ENCODE results near the gene ZSWIM8.
"Not testable (repeated sequence)": the region's sequence is repeated elsewhere in the genome, so short reads cannot be mapped to it uniquely, and the experiment has no call there.

The ZSWIM8 gene

DNA sequence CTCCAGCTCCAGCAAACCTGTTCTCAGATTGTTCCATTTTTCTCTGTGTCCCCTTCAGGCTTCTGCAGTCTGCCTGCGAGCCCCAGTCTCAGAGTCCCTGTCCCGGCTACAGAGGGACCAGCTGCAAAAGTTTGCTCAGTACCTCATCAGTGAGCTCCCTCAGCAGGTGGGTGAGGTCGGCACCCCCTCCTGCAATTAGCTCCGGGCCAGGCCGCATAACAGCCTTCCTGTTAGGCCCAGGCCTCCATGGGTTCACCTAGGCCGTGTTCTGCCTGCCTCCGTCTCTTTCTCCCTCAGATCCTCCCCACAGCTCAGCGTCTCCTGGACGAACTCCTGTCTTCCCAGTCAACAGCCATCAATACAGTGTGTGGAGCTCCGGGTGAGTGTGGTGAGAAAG, 4.3 kb downstream of the ZSWIM8 start:
- no peak for DNase-seq (ENCODE audit: low read depth)
- H3K4me3 ChIP-seq (ENCODE audit: low read depth, low read length), result no peak overlapping the region
- TF ChIP-seq, protein P1, sequence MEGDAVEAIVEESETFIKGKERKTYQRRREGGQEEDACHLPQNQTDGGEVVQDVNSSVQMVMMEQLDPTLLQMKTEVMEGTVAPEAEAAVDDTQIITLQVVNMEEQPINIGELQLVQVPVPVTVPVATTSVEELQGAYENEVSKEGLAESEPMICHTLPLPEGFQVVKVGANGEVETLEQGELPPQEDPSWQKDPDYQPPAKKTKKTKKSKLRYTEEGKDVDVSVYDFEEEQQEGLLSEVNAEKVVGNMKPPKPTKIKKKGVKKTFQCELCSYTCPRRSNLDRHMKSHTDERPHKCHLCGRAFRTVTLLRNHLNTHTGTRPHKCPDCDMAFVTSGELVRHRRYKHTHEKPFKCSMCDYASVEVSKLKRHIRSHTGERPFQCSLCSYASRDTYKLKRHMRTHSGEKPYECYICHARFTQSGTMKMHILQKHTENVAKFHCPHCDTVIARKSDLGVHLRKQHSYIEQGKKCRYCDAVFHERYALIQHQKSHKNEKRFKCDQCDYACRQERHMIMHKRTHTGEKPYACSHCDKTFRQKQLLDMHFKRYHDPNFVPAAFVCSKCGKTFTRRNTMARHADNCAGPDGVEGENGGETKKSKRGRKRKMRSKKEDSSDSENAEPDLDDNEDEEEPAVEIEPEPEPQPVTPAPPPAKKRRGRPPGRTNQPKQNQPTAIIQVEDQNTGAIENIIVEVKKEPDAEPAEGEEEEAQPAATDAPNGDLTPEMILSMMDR (IDR thresholded peaks at IDR 0.05; ENCODE audit: low read depth, low read length, missing control alignments), result no peak

DNA sequence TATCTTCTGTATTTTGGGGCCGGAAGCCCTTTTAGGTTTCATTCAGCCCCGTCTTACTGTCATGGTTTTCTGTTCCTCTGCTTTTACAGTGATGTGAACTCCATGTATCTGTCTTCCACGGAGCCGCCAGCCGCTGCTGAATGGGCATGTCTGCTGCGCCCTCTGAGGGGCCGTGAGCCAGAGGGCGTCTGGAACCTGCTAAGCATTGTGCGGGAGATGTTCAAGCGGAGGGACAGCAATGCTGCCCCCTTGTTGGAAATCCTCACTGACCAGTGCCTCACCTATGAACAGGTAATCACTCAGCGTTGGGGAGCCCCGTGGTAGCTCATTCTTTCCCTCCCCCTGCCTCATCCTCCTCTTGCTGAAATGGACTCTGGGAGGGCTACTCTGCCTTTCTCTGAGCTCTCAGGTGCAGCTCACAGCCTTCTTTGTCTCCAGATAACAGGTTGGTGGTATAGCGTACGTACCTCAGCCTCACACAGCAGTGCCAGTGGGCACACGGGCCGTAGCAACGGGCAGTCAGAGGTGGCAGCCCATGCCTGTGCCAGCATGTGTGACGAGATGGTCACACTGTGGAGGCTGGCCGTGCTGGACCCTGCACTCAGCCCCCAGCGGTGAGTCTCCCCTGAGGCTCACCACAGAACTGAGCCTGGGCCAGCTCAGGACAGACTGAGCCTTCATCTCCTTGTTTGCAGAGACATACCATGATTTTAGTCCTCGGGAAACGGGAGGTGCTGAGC, 5.7 kb downstream of the ZSWIM8 start:
- H3K4me3 ChIP-seq (ENCODE audit: low read depth, low read length), result no peak overlapping the region
- no peak for DNase-seq (ENCODE audit: low read depth)
- TF ChIP-seq, protein P1 (IDR thresholded peaks at IDR 0.05; ENCODE audit: low read depth, low read length, missing control alignments), result no peak

DNA sequence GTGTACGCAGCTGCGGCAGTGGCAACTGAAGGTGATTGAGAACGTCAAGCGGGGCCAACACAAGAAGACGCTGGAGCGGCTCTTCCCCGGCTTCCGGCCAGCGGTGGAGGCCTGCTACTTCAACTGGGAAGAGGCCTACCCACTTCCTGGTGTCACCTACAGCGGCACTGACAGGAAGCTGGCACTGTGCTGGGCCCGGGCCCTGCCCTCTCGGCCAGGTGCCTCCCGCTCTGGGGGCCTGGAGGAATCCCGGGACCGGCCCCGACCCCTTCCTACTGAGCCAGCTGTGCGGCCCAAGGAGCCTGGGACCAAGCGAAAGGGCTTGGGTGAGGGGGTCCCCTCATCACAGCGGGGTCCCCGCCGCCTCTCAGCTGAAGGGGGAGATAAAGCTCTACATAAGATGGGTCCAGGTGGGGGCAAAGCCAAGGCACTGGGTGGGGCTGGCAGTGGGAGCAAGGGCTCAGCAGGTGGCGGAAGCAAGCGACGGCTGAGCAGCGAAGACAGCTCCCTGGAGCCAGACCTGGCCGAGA, 6.5 kb downstream of the ZSWIM8 start:
- no peak overlapping the region for H3K4me3 ChIP-seq (ENCODE audit: low read depth, low read length)
- TF ChIP-seq, protein P1 (IDR thresholded peaks at IDR 0.05; ENCODE audit: low read depth, low read length, missing control alignments), result no peak
- no peak for DNase-seq (ENCODE audit: low read depth)

DNA sequence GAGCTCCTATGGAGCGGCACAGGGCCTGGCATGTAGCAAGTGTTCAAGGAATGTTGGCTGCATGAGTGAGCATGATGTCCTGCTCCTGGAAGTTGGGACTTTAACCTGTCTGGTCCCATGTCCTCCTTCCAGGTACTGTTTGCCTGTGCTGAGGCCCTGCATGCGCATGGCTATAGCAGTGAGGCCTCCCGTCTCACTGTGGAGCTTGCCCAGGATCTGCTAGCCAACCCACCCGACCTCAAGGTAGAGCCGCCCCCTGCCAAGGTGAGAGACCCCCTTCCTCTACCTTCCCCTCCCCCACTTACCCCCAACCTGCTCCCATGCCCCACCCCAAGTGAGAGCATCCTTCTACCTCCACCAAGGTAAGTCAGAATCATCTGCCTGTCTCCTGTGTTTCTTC, 8.1 kb downstream of the ZSWIM8 start:
- H3K4me3 ChIP-seq (ENCODE audit: low read depth, low read length), result no peak overlapping the region
- DNase-seq (ENCODE audit: low read depth), result no peak
- TF ChIP-seq, protein P1 (IDR thresholded peaks at IDR 0.05; ENCODE audit: low read depth, low read length, missing control alignments), result no peak

DNA sequence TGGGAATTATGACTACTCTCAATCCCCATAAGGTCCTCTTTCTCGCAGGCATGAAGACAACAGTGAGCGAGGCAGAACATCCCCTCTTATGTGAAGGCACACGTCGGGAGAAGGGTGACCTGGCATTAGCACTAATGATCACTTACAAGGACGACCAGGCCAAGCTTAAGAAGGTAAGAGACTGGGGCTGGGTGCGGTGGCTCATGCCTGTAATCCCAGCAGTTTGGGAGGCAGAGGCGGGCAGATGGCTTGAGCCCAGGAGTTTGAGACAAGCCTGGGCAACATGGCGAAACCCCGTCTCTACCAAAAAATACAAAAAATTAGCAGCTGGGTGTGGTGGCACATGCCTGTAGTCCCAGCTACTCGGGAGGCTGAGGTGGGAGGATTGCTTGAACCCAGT, 10.1 kb downstream of the ZSWIM8 start:
- not testable (repeated sequence) for DNase-seq (ENCODE audit: low read depth); H3K4me3 ChIP-seq (ENCODE audit: low read depth, low read length)

DNA sequence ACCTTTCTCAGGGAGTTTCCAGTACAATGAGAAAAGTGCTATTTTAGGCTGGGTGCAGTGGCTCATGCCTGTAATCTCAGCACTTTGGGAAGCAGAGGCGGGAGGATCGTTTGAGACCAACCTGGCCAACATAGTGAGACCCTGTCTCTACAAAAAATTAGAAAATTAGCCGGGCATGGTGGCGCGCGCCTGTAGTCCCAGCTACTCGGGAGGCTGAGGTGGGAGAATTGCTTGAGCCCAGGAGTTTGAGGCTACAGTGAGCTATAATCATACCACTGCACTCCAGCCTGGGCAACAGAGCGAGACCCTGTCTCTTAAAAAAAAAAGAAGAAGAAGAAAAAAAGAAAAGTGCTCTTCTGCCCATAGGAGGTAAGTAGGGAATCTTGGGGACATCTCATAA, 10.6 kb downstream of the ZSWIM8 start:
- DNase-seq (ENCODE audit: low read depth); H3K4me3 ChIP-seq (ENCODE audit: low read depth, low read length): not testable (repeated sequence)

DNA sequence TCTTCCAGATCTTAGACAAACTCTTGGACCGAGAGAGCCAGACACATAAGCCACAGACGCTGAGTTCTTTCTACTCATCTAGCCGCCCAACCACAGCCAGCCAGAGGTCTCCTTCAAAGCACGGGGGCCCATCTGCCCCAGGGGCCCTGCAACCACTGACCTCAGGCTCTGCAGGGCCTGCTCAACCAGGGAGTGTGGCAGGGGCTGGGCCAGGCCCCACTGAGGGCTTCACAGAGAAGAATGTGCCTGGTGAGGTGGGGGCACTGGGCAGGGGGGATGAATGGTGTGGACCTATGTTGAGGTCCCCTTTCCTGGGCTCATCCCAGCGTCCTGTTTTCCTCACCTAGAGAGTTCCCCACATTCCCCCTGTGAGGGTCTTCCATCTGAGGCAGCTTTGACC, 11.4 kb downstream of the ZSWIM8 start:
- H3K4me3 ChIP-seq (ENCODE audit: low read depth, low read length), result no peak overlapping the region
- no peak for DNase-seq (ENCODE audit: low read depth)
- TF ChIP-seq, protein P1 (IDR thresholded peaks at IDR 0.05; ENCODE audit: low read depth, low read length, missing control alignments), result no peak

DNA sequence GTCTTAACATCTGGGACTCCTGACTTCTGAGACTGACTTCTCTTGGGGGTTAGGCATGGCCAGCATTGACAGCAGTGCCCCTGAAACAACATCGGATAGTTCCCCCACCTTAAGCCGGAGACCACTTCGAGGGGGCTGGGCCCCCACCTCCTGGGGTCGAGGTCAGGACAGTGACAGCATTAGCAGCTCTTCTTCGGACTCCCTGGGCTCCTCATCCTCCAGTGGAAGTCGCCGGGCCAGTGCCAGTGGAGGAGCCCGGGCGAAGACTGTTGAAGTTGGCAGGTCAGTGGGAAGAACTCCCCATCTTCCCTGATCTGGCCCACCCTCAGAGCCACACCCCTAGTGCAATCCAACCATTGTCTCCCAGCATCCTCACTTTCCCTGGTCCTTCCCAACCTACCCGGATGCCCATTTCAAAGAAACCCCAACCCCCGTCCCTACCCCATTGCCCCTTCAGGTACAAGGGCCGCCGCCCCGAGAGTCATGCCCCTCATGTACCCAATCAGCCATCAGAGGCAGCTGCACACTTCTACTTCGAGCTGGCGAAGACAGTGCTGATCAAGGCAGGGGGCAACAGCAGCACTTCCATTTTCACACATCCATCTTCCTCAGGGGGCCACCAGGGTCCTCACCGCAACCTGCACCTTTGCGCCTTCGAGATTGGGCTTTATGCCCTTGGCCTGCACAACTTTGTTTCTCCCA, 12.1 kb downstream of the ZSWIM8 start:
- TF ChIP-seq, protein P1 (IDR thresholded peaks at IDR 0.05; ENCODE audit: low read depth, low read length, missing control alignments), result no peak
- DNase-seq (ENCODE audit: low read depth), result no peak
- no peak overlapping the region for H3K4me3 ChIP-seq (ENCODE audit: low read depth, low read length)
